ENCODE results near the gene ZBTB5. TPM values are rescaled to one million over a fixed set of nuclear protein-coding genes. Genes with fewer than 3 reads are reported as not detected.
A peak's percentile ranks its signal among the peaks of the same experiment; 100 is the strongest.

ZBTB5 gene, protein sequence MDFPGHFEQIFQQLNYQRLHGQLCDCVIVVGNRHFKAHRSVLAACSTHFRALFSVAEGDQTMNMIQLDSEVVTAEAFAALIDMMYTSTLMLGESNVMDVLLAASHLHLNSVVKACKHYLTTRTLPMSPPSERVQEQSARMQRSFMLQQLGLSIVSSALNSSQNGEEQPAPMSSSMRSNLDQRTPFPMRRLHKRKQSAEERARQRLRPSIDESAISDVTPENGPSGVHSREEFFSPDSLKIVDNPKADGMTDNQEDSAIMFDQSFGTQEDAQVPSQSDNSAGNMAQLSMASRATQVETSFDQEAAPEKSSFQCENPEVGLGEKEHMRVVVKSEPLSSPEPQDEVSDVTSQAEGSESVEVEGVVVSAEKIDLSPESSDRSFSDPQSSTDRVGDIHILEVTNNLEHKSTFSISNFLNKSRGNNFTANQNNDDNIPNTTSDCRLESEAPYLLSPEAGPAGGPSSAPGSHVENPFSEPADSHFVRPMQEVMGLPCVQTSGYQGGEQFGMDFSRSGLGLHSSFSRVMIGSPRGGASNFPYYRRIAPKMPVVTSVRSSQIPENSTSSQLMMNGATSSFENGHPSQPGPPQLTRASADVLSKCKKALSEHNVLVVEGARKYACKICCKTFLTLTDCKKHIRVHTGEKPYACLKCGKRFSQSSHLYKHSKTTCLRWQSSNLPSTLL
- total RNA-seq (9.6 and 10.0 TPM in 2 replicates), polyA plus RNA-seq (12.5 and 13.7 TPM in 2 replicates), polyA minus RNA-seq (27.4 and 30.3 TPM in 2 replicates), Bru-seq, nascent RNA (percentile 76 among the genes with signal in this experiment), BruChase-seq, experiment 1, labeled RNA remaining after a 6-hour chase (percentile 59 among the genes with signal in this experiment), BruChase-seq, experiment 2, labeled RNA remaining after a 2-hour chase (percentile 72 among the genes with signal in this experiment)
- 8.7 and 10.0 TPM in 2 replicates for polyA plus RNA-seq (2011; cell fraction: cytosol; rRNA removed)
- polyA plus RNA-seq (2011; cell fraction: nucleus; rRNA removed), result 15.4 and 18.9 TPM in 2 replicates
- polyA plus RNA-seq (2012), result 5.6 and 6.7 TPM in 2 replicates
- polyA minus RNA-seq (2011; cell fraction: cytosol; rRNA and poly(A)+ RNA removed), result 14.2 TPM
- 15.0 and 23.9 TPM in 2 replicates for polyA minus RNA-seq (2011; cell fraction: nucleus; rRNA and poly(A)+ RNA removed)
- long read RNA-seq, full-length matches to known transcripts, result 4 of 11 reads
- long read RNA-seq, partial matches to known transcripts, result 0 of 11 reads
- long read RNA-seq, other reads (novel, unspliced or antisense), result 7 of 11 reads

DNA sequence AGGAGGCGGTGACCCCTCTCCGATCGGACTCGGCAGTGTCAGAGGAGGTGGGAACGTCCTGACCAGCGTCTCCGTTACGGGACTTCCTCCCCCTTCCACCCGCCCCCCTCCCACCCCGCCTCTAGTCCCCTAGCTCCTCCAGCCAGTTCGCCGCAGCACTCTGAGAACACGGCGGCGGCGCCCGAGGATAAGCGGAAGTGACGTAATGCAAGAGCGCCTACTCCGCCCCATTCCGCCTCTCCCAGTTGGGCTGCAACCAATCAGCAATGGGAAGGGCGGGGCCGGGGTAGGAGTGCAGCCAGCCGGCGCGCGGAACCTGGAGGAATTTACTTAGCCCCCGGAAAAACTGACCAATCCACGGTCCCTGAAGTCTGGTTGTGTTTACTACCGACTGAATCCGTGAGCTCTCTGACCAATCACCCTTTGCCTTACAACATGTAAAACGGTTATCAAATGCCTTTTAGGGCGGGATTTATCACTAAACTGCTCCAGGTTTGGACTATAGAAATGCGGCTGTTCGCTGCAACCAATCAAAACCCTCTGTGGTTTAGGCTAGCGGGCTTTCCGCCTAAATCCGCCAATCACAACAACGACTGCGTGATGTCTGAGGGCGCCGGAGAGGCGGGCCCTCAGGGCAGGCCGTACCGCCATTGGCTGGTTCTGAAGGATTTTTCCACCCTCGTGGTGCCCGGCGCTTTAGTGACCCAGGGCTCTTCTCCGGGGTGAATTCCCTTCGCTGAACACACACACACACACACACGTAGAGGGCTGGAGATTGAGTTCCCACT is at the start of gene ZBTB5:
TSS of gene ZBTB5 (minus strand) at position 202 of the 788 bp plus-strand sequence. CDS start 22,899 bp downstream, outside the sequence.
- FAIRE-seq, result peak; percentile 96
- H3K4me1 ChIP-seq (ENCODE audit: control insufficient read depth, extremely low read depth, insufficient read depth, low read length), result peaks cover 17% of the 10 kb centered on the region
- peak within 1 kb of the TSS; percentile 87 for H2AFZ ChIP-seq (ENCODE audit: low read depth, low read length)
- H3K79me2 ChIP-seq (ENCODE audit: control insufficient read depth, insufficient read depth, low read length), result peaks cover 40% of the 10 kb centered on the region
- dilution Hi-C loops (cut with MboI; ENCODE audit: extremely low pct_ligation_motif_present, low sequenced_read_pairs), result no loop called here
- peak within 1 kb of the TSS; percentile 97 for H3K4me2 ChIP-seq (ENCODE audit: insufficient read depth, low read length)
- intact Hi-C loops (cut with micrococcal nuclease), result loop anchor here (1.0 kb wide), 1 partner anchor 20 kb away; the partner anchor contains the start of gene POLR1E
- peak within 1 kb of the TSS; percentile 98 for H3K9ac ChIP-seq (replicated peaks; ENCODE audit: extremely low read depth, insufficient read depth, low read length)
- BruUV-seq (replicated peaks), result no TSS peak
- H4K20me1 ChIP-seq (replicated peaks; ENCODE audit: control insufficient read depth, extremely low read depth, insufficient read depth, low read length), result no peaks in the 10 kb centered on the region
- peak within 1 kb of the TSS; percentile 45 to 97 (median 84) for H3K4me3 ChIP-seq (replicated peaks in 1 of 3; ENCODE audit: insufficient read depth in 1 of 3, low read depth in 1 of 3, low read length in 3 of 3)
- H3K9me1 ChIP-seq (replicated peaks; ENCODE audit: control insufficient read depth, extremely low read depth, insufficient read depth, low read length), result no peaks in the 10 kb centered on the region
- no peaks in the 10 kb centered on the region for H3K36me3 ChIP-seq (ENCODE audit: control insufficient read depth in 2 of 2, extremely low read depth in 1 of 2, insufficient read depth in 2 of 2, low read length in 2 of 2)
- H3K27me3 ChIP-seq (ENCODE audit: control insufficient read depth in 2 of 2, insufficient read depth in 2 of 2, low read length in 2 of 2), result no peaks in the 10 kb centered on the region
- ChIA-PET CTCF (interaction anchor here (0.6 to 1.1 kb wide), 4 partner anchors 16 to 470 kb away, joined by 3 to 4 read pairs (median 3); no protein-coding TSS in a partner anchor), POLR2A (interaction anchor here (0.5 to 2.2 kb wide), 6 partner anchors 12 to 375 kb away, joined by 3 to 9 read pairs (median 4); partner anchors contain the start of genes POLR1E and TOMM5)
- H3K27ac ChIP-seq (ENCODE audit: insufficient read depth, low read depth, low read length), result peak within 1 kb of the TSS; percentile 94
- H3K9me3 ChIP-seq (replicated peaks; ENCODE audit: control insufficient read depth, insufficient read depth, low read length), result no peaks in the 10 kb centered on the region
- TF ChIP-seq EZH2 (IDR thresholded peaks at IDR 0.05; ENCODE audit: borderline replicate concordance, low read depth, low read length, severe bottlenecking) (peak; percentile 56), POLR2AphosphoS5 (IDR thresholded peaks at IDR 0.05; ENCODE audit: insufficient read depth, low read depth, low read length) (peak; percentile 54), JUN (IDR thresholded peaks at IDR 0.05; ENCODE audit: borderline replicate concordance, insufficient read depth, insufficient read length, low read depth) (peak; percentile 52)
- TF ChIP-seq, protein P1, sequence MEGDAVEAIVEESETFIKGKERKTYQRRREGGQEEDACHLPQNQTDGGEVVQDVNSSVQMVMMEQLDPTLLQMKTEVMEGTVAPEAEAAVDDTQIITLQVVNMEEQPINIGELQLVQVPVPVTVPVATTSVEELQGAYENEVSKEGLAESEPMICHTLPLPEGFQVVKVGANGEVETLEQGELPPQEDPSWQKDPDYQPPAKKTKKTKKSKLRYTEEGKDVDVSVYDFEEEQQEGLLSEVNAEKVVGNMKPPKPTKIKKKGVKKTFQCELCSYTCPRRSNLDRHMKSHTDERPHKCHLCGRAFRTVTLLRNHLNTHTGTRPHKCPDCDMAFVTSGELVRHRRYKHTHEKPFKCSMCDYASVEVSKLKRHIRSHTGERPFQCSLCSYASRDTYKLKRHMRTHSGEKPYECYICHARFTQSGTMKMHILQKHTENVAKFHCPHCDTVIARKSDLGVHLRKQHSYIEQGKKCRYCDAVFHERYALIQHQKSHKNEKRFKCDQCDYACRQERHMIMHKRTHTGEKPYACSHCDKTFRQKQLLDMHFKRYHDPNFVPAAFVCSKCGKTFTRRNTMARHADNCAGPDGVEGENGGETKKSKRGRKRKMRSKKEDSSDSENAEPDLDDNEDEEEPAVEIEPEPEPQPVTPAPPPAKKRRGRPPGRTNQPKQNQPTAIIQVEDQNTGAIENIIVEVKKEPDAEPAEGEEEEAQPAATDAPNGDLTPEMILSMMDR (IDR thresholded peaks at IDR 0.05; ENCODE audit: extremely low read depth in 1 of 2, insufficient read depth in 1 of 2, low read depth in 1 of 2, low read length in 2 of 2), result no peak
- DNase-seq (ENCODE audit: low read depth, low spot score), result peak; percentile 100

Data from endothelial cell of umbilical vein (primary cell).